Measurements from ENCODE around the gene CBFA2T3.

Gene CBFA2T3

DNA sequence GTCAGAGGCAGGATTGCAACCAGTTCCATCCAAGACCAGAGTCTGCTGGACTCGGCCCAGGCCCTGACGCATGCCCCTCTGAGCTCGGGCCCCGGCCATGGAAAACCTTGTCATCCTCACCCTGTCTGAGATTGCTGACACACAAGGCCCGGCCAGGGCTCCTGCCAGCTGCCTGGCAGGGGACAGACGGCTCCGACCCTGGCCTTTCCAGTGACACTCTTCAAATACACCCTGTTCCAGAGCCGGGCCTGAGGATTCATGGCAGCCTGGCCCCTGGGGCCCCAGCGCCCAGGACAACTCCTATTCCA, 107.4 kb downstream of the CBFA2T3 start:
- DNase-seq (ENCODE audit: extremely low read depth, low read depth) = no peak
- TF ChIP-seq, protein P1, sequence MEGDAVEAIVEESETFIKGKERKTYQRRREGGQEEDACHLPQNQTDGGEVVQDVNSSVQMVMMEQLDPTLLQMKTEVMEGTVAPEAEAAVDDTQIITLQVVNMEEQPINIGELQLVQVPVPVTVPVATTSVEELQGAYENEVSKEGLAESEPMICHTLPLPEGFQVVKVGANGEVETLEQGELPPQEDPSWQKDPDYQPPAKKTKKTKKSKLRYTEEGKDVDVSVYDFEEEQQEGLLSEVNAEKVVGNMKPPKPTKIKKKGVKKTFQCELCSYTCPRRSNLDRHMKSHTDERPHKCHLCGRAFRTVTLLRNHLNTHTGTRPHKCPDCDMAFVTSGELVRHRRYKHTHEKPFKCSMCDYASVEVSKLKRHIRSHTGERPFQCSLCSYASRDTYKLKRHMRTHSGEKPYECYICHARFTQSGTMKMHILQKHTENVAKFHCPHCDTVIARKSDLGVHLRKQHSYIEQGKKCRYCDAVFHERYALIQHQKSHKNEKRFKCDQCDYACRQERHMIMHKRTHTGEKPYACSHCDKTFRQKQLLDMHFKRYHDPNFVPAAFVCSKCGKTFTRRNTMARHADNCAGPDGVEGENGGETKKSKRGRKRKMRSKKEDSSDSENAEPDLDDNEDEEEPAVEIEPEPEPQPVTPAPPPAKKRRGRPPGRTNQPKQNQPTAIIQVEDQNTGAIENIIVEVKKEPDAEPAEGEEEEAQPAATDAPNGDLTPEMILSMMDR (IDR thresholded peaks at IDR 0.05; ENCODE audit: low read depth, low read length) = no peak

GRCh38 chr16:88868974-88869672, 107.9 kb downstream of the CBFA2T3 start:
- TF ChIP-seq, protein P1 (IDR thresholded peaks at IDR 0.05; ENCODE audit: low read depth, low read length) = no peak
- DNase-seq (ENCODE audit: extremely low read depth, low read depth) = no peak

- no peak for DNase-seq (ENCODE audit: extremely low read depth, low read depth)
- TF ChIP-seq, protein P1 (IDR thresholded peaks at IDR 0.05; ENCODE audit: low read depth, low read length) = no peak
Observed at GRCh38 chr16:88867581-88868246, 109.3 kb downstream of the CBFA2T3 start.

DNA sequence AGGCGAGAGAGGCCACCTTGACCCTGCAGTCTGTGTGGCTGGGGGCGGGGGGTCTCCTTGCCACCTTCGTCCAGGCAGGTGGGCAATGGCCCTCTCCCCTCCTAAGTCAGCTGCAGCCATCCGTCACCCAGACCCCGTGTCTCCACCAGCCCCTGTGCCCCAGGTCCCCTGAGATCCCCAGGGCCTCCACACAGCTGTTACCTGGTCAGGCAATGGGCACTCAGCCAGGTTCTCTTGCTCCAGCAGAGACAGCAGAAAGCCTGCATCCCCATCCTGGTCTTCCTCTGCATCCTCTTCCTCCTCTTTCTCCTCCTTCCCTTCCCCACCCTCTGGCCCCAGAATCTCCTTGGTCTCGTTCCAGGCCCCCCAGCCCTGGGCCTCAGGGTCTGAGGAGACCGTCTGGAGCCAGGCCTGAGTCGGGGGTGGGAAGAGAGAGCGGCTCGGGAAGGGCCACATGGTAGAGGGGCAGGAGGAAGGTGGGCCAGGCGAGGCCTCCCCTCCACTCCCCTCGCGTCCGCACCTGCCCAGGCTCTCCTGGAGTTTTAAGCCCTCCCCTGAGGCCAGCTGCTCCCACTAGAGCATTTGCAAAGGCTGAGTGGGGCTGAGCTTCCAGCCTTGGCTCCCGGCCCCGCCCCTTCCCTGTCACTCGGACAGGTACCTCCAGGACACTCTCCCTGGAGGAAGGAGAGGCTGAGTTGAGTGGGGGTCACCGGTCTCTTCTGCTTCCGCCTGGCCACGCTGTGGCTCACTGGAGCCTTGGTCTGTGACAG, 110.7 kb downstream of the CBFA2T3 start, which contains the start of gene PABPN1L:
Gene PABPN1L (minus strand): TSS at position 510 of the 770 bp plus-strand sequence. CDS start 54 bp downstream, at position 456.
- TF ChIP-seq, protein P1 (IDR thresholded peaks at IDR 0.05; ENCODE audit: low read depth, low read length) = no peak
- DNase-seq (ENCODE audit: extremely low read depth, low read depth) = no peak

DNA sequence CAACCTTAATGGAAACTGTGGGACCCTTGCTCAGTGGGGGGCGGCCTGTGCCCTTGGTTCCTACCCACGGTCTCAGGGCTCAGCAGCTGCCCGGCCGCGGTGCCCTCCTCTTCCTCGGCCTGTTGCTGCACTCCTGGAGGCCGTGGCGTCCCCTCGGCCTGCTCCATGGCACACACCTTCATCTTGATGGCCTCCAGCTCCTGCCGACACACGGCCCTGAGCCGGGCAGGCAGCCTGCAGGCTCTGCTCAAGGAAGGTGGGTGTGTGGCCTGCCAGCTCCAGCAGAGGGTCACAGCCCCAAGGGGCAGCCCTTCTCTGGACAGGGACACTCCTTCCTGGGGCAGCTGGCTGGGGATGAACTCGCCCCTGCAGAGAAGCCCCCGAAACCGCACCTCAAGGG, 111.3 kb downstream of the CBFA2T3 start:
- DNase-seq (ENCODE audit: extremely low read depth, low read depth) = no peak
- TF ChIP-seq, protein P1 (IDR thresholded peaks at IDR 0.05; ENCODE audit: low read depth, low read length) = no peak

- DNase-seq (ENCODE audit: extremely low read depth, low read depth) = no peak
- TF ChIP-seq, protein P1 (IDR thresholded peaks at IDR 0.05; ENCODE audit: low read depth, low read length) = no peak
Observed at GRCh38 chr16:88865310-88865709, 111.7 kb downstream of the CBFA2T3 start.

- TF ChIP-seq, protein P1 (IDR thresholded peaks at IDR 0.05; ENCODE audit: low read depth, low read length) = no peak
- no peak for DNase-seq (ENCODE audit: extremely low read depth, low read depth)
Observed at GRCh38 chr16:88864521-88864920, 112.5 kb downstream of the CBFA2T3 start.

Data from AG09319 (cell line).